Cortex of kidney (tissue), 1 donor: ENCODE data around the gene NME9.

Experiments
- DNase-seq: peaks from one replicate; lab custom pipeline; 2025; lab: John Stamatoyannopoulos, UW

The NME9 gene

DNA sequence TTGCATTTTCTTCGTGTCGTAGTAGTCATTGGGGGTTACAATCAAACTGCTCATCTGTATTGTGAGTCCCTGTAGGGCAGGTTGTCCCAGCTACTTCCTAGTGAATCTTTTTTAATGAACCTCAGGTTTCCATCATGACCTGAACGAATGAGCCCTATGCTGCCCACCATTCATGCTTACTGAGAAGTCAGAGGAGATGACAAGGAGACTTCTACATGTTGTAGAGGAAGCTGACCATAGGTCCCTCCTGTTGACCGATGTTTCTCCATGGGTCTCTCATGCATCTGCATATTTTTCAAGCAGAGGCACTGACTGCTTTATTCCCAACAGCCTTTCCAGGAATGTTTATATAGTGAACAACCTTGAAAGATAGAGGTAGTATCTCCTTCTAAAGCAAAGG lies 5.0 kb upstream of the NME9 start:
- no peak for DNase-seq

DNA sequence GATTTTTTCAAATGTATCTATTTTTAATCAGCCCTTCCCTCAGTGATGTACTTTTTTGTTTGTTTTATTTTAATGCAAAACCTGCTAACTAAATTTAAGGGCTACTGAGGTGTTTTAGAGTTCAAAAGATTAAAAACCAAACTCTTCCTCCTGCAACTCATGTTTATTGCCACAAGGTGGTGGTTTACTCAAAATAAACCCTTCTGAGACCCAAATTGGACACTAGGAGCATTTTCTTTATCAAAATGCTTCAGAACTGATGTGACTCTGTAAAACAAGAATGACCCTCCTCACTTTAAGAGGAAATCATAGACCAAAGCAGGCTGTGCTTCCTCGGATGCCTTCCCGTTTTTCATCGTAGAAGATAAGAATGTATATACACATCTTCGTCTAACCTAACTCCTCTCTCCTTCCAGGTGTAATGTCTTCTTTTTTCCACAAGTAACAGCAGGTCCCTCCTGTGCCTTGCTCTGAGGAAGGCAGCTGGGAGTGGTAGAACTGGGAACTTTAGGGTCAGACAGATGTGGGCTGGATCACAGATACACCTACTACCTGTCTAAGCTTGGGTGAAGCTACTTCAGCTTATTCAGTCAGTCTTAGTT lies 2.9 kb upstream of the NME9 start:
- DNase-seq, result no peak

DNA sequence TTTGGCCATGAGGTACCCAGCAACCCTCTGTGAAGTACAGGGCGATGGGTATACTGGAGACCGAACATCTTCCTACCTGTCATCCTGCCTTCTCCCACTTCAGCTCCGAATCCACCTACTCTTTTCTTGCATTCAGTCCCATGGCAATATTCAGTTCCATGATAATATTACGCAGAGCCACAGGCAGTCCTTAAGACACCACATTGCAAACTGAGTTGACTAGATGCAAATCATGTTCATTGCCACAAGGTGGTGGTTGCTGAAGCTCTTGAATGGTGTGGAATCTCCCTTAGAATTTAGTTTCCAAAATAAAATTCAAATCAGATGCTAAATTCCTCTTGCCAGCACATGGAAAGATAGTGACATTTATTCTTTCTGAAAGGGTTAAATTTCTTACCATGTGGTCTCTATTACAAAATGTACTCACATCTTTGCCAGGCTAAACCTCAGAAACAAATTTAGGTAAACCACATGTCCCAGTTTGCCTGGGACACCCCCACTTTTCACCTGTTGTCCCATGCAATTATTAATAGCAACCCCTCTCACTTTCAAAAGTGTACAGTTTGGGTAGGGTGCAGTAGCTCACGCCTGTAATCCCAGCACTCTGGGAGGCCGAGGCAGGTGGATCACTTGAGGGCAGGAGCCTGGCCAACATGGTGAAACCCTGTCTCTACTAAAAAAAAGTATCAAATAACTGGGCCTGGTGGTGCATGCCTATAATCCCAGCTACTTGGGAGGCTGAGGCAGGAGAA lies 1.7 kb upstream of the NME9 start:
- no peak for DNase-seq

DNA sequence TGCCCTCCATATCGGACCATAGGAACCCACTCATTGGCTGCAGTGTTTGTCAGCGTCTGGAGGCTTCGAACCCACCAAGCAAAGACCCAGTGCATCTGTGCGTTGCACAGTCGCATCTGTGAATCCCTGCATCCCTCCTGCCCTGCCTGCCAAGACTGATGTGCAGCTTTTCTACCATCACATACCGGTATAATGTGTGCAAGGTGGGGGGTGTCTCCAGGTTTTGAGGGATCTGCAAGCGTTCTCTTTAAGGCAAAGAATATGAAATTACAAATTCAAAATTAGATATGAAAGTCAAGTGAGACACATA lies 288 bp upstream of the NME9 start:
- no peak for DNase-seq

DNA sequence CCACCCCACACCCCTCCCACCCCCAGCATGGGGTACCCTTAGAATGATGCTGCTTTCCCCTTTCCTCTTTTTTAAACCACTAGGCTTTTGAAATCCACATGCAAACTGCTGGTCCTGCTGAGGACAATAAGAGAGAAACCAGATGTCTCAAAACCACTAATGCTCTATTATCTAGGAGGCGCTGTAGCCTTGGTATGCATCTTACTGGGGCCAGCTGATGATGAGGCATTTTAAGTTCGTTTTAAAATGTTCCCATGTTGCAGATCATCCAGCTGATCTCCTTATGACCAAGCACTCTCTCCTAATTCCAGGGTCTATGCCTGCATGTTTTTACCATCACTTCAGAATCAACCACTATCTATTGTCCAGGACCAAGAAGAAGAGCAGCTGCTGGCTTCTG lies 1.3 kb downstream of the NME9 start:
- no peak for DNase-seq

DNA sequence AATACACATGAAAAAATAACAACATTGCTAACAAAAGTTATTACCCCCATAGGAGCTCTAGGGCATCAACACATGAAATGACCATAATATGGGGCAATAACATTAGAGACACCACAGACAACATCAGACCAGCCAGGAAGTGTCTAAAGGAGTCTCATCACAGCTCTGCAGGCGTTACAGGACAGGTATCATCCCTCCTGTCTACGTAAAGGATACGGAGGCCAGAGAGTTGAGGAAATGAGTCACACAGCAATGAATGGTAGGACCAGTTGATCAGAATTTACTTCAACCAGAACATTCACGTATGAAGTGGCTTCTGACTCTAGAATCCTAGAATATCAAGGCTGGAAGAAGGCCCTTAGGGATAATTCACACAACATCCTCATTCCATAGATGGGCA lies 1.8 kb downstream of the NME9 start:
- DNase-seq, result no peak

DNA sequence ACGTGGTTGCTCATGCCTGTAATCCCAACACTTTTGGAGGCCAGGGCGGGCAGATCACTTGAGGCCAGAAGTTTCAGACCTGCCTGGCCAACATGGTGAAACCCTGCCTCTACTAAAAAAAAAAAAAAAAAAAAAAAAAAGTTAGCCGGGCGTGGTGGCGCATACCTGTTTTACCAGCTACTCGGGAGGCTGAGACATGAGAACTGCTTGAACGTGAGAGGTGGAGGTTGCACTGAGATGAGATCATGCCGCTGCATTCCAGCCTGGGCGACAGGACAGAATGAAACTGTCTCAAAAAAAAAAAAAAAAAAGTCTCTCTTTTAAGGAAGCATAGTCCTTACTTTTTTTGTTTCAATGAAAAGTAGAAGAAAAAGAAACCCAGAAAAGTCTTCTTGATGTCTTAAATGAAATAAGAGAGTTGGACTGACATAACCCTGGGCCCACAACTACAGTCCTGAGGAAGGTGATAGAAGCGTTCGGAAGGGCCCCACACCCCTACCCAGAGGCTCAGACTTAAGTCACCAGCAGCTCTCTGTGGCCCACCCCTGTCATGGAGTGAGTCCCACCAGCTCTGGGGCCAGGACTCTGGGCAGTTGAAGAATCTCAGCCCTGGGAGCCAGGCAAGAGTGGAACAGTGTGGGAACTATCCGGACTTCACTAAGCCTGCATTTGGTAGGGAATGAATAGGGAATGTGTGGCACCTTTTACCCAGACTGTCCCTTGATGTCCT lies 2.6 kb downstream of the NME9 start:
- DNase-seq, result no peak

DNA sequence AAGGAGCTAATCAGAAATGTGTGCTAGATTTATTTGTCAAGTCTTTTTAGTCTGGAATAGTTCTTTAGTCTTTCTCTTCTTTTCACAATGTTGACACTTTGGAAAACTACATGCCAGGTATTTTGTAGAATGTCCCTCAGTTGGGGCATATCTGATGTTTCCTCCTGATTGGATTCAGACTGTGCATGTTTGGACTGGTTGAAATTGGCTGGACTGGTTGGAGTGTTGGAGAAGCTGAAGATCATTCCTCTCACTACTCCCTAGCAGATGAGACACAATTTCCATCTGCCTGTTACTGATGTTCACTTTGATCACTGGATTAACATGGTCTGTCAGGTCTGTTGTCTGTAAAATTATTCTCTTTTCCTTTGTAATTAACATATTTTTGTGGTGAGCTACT lies 3.7 kb downstream of the NME9 start:
- DNase-seq, result no peak

DNA sequence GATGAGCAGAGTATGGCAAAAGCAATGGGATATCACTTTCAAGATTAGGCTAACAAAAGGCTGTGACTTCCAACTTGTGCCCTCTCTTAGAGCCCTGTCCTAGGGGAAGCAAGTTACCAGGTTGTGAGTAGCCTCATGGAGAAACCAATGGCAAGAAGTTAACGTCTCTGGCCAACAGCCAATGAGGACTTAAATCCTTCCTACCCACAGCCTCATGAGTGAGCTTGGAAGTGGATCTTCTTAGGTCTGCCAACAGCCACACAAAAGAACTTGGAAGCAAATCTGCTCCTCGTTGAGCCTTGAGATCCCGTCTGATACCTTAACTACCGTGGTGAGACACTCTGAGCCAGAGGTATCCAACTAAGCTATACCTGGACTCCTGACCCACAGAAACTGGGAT lies 5.7 kb downstream of the NME9 start:
- DNase-seq, result no peak

DNA sequence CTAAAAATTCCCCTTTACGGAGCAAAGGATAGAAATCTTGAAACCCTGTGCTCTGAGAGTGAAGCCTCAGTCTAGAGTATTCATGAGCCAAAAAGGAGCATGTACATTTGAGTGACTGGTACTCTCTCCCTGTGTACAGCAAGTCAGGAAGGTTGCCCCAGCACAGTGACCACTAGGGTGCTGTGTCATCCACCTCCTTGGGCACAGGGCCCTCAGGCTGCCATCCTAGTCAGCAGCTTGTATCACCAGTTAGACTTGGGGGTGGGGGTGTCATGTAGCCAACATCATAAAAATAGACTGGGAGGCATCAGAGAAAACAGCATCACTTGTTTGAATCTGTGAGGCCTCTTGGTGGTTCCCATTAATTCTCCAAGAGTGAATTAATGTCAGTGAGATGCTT lies 12.0 kb downstream of the NME9 start:
- no peak for DNase-seq

DNA sequence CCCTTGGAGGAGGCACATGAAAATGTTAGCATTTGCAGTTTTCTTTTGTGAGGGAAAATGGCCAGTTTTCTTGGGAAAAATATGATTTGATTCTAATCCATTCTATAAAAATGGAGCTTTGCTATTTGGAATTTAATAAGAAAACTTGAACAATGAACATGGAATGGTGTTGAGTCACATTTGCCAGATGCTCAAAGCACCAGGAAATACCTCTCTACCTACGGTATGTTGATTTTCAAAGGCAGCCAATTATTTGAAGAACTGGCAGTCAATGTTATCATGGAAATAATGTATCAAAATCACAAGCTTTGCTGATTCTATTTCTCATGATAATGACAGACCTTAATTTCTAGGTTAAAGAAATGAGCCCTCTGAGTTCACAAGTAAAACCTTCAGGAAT lies 14.9 kb downstream of the NME9 start:
- DNase-seq, result no peak

DNA sequence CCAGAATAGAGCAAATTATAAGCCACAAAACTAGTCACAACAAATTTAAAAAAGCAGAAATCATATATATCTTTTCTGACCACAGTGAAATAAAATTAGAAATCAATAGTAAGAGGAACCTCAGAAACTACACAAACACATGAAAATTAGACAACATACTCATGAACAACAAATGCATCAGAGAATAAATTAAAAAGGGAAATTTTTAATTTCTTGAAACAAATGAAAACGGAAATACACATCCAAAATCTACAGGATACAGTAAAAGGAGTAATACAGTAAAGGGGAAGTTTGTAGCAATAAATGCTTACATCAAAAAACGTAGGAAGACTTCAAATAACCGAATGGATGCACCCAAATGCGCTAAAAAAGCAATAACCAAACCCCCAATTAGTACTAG lies 19.2 kb downstream of the NME9 start:
- DNase-seq, result no peak

DNA sequence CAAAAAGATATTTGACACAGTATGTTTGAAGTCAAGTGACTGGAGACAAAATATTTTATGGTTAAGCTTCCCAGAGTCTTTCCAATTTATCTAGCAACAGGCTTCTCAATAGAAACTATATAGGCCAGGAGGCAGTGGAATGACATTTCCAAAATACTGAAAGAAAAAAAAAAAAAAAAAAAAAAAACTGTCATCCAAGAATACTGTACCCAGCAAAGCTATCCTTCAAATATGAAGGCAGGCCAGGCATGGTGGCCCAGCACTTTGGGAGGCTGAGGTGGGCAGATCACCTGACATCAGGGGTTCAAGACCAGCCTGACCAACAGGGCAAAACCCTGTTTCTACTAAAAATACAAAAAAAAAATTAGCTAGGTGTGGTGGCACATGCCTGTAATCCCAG lies 20.9 kb downstream of the NME9 start:
- DNase-seq, result no peak

DNA sequence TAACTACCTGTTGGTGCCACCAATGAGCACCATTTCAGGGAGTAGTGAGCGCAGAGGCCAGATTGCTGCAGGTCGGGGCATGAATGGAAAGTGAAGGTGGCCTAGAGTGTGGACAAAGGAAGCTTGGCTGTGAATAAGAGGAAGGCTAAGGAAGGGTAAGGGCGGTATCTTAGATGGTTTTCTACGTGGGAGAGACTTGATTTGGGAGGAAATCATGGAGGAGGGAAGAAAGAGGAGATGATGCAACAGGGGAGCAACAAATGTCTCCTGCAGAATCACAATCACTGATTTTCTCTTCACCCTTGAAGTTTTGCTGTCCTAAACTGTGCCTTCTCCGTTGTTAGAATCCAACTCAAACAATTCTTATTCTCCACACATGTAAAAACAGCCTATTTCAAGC lies 21.8 kb downstream of the NME9 start:
- DNase-seq, result no peak

DNA sequence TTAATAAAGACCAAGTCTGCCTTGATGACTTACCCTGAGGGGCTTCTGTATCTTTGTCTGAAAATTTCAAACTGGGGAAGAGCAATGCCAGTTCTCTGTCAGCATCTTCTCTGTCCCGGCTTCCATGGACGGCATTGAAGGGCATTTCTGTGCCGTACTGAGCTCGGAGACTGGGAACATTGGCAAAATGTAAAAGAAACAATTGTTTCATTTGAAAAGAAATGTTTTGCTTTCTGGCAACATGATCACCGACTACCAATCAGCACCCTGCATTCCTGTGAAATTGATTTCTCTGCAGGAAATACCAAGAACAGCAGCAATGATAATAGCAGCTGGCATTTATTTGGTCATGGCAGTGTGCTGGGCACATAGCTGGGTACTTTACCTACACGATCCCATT lies 26.2 kb downstream of the NME9 start:
- no peak for DNase-seq

DNA sequence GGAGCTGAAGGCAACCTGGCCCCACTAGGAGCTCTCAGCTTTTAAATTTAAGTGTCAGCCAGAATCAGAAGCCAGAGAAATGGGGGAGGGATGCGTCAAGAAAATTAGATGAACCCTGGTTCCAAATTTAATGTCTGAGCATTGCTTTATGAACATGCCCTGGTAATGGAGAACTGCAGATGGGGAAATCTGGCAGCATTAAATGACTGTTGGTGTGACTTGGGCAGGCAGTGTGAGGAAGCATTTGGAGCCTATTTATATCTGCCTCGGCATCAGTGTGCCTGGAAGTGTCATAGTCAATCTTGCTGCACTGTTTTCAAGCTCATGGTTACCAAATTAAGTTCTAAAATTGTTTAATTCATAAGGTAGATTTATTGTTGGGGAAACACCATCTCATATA lies 29.0 kb downstream of the NME9 start:
- DNase-seq, result no peak

DNA sequence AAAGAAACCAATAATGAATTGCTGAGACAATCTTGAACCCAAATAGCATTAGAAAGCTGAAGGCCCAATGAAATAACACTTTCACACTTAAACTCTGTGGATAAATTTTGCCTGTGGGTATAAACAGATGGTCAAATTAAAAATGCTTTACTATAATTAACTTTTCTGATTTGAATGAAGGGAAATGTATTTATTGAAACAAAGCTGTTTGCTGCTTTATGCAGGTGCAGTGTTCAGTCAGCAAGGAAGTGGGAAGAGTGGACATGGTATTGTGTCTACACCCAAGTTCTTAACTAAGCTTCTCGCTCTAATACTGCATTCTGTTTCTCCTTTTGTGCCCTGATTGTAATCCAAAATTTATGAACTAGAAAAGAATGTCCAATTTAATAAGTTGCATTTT lies 31.8 kb downstream of the NME9 start:
- no peak for DNase-seq

DNA sequence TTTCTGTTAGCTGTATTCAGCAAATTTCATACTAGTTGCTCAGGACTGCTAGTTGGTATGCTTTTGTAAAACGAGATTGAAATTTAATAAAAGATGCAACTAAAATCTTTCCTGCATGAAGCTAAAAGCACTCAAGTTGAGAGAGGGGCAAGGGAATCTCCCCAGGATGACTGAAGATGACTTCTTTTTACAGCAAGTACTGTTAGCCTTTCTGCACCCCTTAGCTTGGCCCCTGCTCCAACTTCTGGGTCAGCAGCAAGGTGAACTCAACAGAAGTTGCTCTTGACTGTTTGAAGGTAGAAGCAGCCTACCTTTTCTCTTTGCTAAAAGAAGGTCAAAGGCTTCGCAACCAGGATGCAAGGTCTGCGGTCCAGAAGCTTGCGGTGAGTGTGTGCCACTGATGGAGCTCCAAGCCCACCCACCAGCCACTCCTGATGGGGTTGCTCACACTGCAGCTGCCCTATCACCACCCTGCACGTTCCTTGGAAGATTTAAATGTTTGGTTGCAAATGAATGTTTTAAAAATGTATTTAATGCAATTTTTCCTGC lies 32.5 kb downstream of the NME9 start:
- DNase-seq, result no peak

DNA sequence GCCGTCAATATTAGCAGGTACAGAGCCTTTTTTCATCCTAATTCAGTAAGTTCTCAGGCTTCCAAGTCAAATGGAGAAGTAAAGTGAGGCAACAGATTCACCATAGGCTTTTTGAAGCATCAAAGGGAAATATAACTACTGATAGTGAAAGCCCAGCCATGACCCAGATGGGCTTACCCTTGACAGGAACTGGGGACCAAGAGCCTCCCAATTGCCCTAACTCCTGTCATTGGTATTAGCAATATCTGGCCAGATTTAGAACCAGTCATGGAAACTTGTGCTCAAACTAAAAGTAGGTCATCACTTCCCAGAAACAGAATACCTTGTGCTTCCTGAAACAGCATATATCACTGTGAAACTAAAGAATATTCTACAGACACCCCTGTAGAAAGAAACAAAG lies 33.0 kb downstream of the NME9 start:
- no peak for DNase-seq

DNA sequence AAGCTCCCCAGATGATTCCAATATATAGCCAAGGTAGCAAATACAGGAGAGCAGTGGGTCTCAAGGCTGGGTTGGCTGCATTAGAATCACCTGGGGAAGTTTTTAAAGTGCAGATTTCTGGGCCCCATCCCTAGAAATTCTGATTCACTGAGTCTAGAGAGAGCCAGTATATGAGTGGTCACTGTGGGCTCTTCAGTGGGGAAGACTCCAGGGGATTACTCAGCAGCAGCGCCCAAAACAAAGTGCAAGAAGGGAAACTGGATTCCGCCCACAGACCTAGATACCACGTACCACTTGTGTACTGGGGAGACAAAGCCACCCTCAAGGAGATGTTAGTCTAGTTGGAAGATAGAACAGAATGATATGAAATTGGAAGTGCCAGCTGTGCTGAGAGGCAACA lies 40.0 kb downstream of the NME9 start:
- no peak for DNase-seq

DNA sequence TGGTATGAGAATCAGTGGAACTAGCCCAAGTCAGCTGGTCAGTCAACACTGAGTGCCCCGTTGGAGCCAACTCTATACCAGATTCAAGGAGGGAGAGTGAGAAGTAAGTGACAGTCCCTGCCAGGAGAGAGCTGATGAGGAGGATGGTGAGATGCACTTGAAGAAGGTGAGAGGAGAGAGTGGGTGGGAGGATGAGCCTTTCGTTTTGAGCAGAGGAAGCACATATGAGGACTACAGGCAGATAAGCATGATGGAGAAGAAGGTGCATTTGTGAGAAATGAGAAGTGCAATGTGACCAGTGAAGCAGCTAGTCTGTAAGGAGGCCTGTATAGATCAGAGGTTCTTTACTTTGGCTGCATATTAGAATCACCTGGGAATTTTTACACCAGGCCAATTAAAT lies 40.4 kb downstream of the NME9 start:
- no peak for DNase-seq

DNA sequence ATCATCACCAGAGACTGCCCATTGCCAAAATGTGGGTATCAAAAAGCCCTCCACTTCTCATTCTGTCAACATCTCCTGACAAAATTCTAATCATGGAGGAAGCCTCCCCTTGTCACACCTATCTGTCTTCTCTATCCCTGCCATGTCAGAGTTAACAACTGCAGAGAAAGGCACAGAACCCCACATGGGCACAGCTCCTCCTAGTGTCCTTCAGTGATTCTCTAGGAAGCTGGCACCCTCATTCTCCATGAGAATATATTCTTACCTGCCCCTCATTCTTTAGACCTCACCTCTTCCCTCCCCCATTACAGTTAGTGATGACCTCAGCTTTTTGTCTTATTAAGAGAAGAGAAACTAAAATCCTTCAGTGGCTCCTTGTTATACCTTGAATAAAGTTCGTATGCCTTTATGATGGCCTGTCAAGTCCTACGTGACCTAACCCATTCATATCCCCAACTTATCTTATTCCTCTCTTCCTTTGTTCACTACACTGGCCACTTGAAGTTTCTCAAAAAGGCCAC lies 44.6 kb downstream of the NME9 start:
- DNase-seq, result no peak

DNA sequence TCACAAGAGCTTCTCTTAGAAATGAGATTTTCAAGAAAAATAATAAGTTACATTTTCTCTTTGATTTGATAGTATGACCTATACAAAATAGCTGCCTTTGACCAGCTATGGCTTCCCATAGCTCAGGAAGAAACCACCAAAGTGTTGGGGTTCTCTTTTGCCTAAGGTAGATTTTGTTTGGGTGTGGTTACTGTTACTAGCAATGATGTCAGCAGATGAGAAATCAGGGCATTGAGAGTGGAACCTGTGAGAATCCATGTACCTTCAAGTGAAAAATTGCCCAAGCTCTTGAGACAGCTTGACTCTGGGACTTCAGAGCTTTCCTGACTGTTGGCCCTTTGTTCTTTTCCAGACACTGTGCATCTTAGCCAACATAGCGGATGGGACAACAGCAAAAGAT lies 45.6 kb downstream of the NME9 start:
- no peak for DNase-seq
